ENCODE results near the gene LRRC8D. TPM values are rescaled to one million over a fixed set of nuclear protein-coding genes. Genes with fewer than 3 reads are reported as not detected.
"Not testable (repeated sequence)": the region's sequence is repeated elsewhere in the genome, so short reads cannot be mapped to it uniquely, and the experiment has no call there.

LRRC8D gene
- total RNA-seq, 4 donors from 2014 or later, result 8.7 to 19.1 (median 10.9) TPM

DNA sequence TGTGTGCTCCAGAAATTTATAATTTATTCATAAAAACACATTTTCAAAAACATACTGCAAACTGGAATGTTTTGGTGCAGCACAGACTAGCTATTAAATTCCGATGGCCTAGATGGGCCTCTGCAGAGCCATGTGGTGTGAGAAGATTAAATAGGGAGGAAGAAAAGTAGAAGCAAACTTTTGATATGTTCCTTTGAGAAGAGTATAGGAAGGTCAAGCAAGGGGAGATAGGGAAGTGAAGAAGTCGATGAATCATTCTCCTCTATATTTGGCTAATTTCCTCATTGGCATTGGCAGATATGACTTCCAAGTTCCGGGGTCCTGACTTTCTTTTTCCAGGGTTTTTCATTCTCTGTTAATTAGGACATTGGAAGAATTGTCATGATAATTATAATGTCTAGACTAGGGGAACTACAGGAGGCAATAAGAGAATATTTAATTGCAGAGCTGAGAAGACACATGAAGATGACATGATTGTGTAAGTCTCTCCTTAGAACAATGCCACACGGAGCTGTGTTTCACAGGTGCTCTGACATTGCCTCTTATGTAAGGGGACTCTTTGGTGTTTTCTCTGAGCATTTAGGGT, 154.8 kb downstream of the LRRC8D start:
- H3K4me3 ChIP-seq, result no peak overlapping the region
- DNase-seq, result no peak
- H3K27me3 ChIP-seq, result no peaks in the 10 kb centered on the region
- H3K36me3 ChIP-seq, result no peaks in the 10 kb centered on the region
- 53% methylated on average over 4 of the region's 4 CpGs for WGBS, 2 donors
- H3K4me1 ChIP-seq, result peaks cover 0 to 12% (median 0%) of the 10 kb centered on the region in 3 donors
- H3K9me3 ChIP-seq, result no peaks in the 10 kb centered on the region
- H3K27ac ChIP-seq, result no peak overlapping the region
- intact Hi-C loops (cut with DNase I), result no loop called here
- TF ChIP-seq, protein P1, sequence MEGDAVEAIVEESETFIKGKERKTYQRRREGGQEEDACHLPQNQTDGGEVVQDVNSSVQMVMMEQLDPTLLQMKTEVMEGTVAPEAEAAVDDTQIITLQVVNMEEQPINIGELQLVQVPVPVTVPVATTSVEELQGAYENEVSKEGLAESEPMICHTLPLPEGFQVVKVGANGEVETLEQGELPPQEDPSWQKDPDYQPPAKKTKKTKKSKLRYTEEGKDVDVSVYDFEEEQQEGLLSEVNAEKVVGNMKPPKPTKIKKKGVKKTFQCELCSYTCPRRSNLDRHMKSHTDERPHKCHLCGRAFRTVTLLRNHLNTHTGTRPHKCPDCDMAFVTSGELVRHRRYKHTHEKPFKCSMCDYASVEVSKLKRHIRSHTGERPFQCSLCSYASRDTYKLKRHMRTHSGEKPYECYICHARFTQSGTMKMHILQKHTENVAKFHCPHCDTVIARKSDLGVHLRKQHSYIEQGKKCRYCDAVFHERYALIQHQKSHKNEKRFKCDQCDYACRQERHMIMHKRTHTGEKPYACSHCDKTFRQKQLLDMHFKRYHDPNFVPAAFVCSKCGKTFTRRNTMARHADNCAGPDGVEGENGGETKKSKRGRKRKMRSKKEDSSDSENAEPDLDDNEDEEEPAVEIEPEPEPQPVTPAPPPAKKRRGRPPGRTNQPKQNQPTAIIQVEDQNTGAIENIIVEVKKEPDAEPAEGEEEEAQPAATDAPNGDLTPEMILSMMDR (IDR thresholded peaks at IDR 0.05), result no peak
- TF ChIP-seq POLR2A (IDR thresholded peaks at IDR 0.05), result no peak

GRCh38 chr1:89978755-89979154, 157.9 kb downstream of the LRRC8D start:
- Histone ChIP-seq H3K4me3 (no peak overlapping the region), H3K27me3 (no peaks in the 10 kb centered on the region), H3K36me3 (no peaks in the 10 kb centered on the region), H3K27ac (no peak overlapping the region), H3K9me3 (no peaks in the 10 kb centered on the region), H3K4me1 (peaks cover 0 to 5% (median 0%) of the 10 kb centered on the region in 3 donors)
- 85 to 88% methylated on average over 1 of the region's 1 CpG for WGBS, 2 donors
- intact Hi-C loops (cut with DNase I), result no loop called here
- no peak for DNase-seq
- TF ChIP-seq, protein P1 (IDR thresholded peaks at IDR 0.05), result no peak
- TF ChIP-seq POLR2A (IDR thresholded peaks at IDR 0.05), result no peak

GRCh38 chr1:89980605-89981004, 159.8 kb downstream of the LRRC8D start:
- no peak for DNase-seq
- TF ChIP-seq POLR2A (IDR thresholded peaks at IDR 0.05), result no peak
- TF ChIP-seq, protein P1 (IDR thresholded peaks at IDR 0.05), result no peak
- 64 to 82% methylated on average over 4 of the region's 4 CpGs for WGBS, 2 donors
- Histone ChIP-seq H3K27me3 (no peaks in the 10 kb centered on the region), H3K4me1 (no peaks in the 10 kb centered on the region), H3K4me3 (no peak overlapping the region), H3K27ac (no peak overlapping the region), H3K9me3 (no peaks in the 10 kb centered on the region), H3K36me3 (no peaks in the 10 kb centered on the region)
- intact Hi-C loops (cut with DNase I), result no loop called here

GRCh38 chr1:89982846-89983245, 162.0 kb downstream of the LRRC8D start:
- H3K4me1 ChIP-seq; H3K36me3 ChIP-seq; H3K27me3 ChIP-seq; DNase-seq; intact Hi-C loops (cut with DNase I); H3K27ac ChIP-seq; H3K9me3 ChIP-seq; H3K4me3 ChIP-seq: not testable (repeated sequence)
- 87 to 89% methylated on average over 2 of the region's 2 CpGs for WGBS, 2 donors

GRCh38 chr1:89984564-89985116, 163.8 kb downstream of the LRRC8D start:
- DNase-seq, H3K9me3 ChIP-seq, H3K27me3 ChIP-seq, H3K36me3 ChIP-seq, H3K4me3 ChIP-seq, H3K4me1 ChIP-seq, H3K27ac ChIP-seq: not testable (repeated sequence)
- intact Hi-C loops (cut with DNase I), result loop anchor here (5.0 kb wide), 1 partner anchor 177 kb away; no protein-coding TSS in a partner anchor
- 83 to 100% methylated on average over 1 to 2 of the region's 33 CpGs for WGBS, 2 donors

DNA sequence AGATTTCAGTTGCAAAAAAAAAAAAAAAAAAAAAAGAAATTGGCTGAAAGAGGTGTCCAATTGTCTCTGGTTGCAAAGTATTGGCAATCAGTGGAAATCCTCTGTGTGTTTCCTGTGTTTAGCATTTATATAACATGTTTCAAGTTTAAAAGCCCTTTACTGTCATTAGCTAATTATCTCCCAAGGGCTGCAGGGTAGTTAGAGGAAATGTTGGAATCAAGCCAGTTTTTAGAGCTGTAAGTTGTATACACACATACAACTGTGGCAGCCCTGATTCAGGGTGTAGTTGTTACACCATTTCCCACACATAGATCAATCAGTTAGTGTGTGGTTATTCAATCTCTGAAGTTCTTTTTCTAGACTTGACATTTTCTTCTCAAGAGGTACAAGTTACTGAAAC, 165.2 kb downstream of the LRRC8D start:
- Histone ChIP-seq H3K4me1 (peaks cover 0 to 14% (median 0%) of the 10 kb centered on the region in 3 donors), H3K4me3 (no peak overlapping the region), H3K27me3 (no peaks in the 10 kb centered on the region), H3K9me3 (no peaks in the 10 kb centered on the region), H3K27ac (no peak overlapping the region), H3K36me3 (no peaks in the 10 kb centered on the region)
- DNase-seq, result no peak
- TF ChIP-seq, protein P1 (IDR thresholded peaks at IDR 0.05), result no peak
- no peak for TF ChIP-seq POLR2A (IDR thresholded peaks at IDR 0.05)
- intact Hi-C loops (cut with DNase I), result loop anchor here (5.0 kb wide), 1 partner anchor 179 kb away; no protein-coding TSS in a partner anchor

Other genes starting within 250 kb of the LRRC8D start
- 1 to 10 TPM; 1.4 to 5.0 (median 3.2) TPM for gene LRRC8C, start 187.9 kb upstream of the LRRC8D start, total RNA-seq
- 10 to 100 TPM in 3 of 4 donors, 1 to 10 TPM in 1; 7.9 to 25.3 (median 18.8) TPM for gene ZNF326, start 174.1 kb downstream of the LRRC8D start, total RNA-seq

Data from esophagus squamous epithelium (tissue), 5 donors.